T-helper 1 cell (primary cell): ENCODE data around the gene UMAD1.
"Not testable (repeated sequence)": the region's sequence is repeated elsewhere in the genome, so short reads cannot be mapped to it uniquely, and the experiment has no call there.

ENCODE experiments used
- DNase-seq, 5 donors: peaks; one replicate each; pipeline ENCODE4 v3.0.0-alpha.2; 2012 to 2020

Gene UMAD1

DNA sequence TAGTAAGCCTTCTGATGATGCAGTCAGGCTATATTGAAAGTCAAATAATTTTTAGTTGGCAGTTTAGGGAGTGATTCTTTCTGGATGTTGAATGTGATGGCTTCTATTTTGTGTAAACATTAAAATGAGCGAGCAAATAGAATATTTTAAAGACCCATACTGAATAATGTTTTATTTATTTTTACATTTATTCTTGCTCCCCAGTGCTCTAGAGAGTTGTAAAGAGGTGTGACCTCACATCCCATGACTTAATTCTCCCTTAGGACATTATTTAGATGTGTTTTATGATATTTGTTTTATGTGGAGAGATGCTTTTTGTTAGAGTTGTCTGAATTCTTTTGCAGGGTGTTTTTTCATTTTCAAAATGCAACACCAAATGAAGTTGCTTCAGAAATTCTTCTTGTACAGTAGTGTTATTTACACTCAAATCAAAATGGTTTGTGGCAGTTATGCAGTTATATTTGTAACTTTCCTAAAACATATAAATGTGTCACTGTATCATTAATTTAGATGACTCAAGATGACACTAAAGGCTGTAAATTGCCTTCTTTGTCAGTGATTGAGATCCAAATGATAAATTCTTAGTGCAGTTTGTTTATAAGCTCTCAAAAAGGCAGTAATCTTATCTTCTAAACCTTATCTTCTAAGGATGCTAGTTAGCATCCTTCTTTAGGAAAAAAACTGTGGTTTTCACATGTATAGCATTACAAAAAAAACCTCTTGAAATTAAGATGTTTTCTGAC is 12.4 kb downstream of the UMAD1 start:
- no peak for DNase-seq

- DNase-seq, result peak in 1 of 5 donors; percentile 25
Observed at GRCh38 chr7:7653593-7654187, 13.1 kb downstream of the UMAD1 start.

GRCh38 chr7:7654964-7655715 is 14.6 kb downstream of the UMAD1 start:
- DNase-seq, result no peak

DNA sequence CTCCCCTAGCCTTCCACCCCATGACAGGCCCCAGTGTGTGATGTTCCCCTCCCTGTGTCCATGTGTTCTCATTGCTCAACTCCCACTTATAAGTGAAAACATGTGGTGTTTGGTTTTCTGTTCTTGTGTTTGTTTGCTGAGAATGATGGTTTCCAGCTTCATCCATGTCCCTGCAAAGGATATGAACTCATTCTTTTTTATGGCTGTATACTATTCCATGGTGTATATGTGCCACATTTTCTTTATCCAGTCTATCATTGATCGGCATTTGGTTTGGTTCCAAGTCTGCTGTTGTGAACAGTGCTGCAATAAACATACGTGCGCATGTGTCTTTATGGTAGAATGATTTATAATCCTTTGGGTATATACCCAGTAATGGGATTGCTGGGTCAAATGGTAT is 15.9 kb downstream of the UMAD1 start:
- not testable (repeated sequence) for DNase-seq

DNA sequence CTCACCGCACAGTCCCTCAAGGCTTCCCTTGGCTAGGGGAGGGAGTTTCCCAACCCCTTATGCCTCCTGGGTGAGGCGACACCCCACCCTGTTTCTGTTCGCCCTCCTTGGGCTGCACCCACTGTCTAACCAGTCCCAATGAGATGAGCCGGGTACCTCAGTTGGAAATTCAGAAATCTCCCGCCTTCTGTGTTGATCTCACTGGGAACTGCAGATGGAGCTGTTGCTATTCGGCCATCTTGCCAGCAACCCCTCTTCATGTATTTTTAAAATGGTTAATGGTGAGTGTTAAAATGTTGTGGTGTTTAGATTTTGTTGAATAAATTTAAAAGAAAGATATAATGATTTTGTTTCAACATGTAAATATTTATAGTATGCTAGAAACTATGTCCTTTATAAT is 22.0 kb downstream of the UMAD1 start:
- DNase-seq, result no peak

DNA sequence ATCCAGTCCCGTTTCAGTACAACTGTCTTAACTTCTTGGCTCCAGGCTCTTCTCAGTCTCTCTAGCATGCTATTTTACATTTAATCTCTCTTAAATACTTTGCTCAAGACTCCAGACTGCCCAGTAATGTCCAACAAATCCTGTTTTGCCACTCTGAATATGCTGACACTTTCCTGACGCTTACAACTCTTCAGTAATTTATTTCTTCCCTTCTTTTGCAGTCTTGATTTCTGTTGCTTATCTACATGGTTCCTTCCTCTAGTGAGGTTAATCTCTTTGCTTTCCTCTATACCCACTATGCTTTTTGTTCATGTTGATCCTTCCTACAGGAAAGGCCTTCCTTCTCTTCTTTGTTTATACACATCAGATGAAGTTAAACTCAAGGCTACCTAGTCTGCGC is 23.7 kb downstream of the UMAD1 start:
- no peak for DNase-seq

DNA sequence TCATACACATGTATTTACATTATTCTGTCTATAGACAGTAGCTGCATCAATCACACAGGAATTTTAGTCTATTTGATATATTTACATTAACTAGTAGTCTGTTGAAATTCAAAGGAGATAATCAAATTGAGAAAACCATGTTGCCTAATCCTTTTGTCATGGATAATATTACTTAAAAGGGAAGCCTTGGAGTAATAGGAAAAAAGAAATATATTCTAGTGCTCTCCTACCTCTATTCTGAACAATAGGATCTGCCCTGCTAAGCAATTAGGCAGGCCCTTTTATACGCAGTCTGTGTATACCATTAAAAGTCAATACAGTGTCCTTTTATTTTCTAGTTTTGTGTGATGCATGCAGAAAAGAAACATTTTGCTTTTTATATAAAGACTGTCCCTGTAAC is 24.5 kb downstream of the UMAD1 start:
- DNase-seq, result no peak

DNA sequence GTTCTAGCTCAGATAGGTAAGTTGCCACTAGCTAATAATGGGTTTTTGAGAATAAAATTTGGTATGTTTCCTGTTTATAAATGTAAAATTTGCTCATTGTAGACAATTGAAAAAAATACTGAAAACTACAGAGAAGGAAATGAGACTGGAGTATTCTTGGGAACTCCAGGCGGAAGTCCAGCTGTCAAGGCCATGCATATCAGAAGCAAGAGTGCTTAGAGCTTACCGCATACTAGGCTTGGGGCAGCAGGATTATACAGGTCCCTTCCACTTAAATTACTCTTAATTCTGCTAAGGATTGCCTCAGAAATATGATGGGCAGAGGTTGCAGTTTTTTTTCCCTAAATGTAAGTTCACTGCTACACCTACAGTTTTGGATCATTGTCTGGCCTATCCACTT is 26.6 kb downstream of the UMAD1 start:
- DNase-seq, result no peak

DNA sequence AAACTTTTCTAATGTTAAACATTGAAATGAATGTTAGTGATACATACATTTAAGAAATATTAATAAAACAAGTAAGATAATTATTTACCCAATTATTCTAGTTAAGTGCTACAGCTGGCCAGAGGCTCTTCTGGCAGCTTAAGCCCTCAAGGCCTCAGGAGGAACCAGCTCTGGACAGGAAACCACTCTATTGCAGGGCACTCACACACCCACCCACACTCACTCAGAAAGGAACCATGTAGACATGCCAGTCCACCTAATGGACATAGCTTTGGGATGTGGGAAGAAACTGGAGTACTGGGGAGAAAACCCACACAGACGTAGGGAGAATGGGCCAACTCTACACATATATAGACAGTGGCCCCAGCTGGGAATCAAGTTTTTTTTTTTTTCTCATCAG is 28.2 kb downstream of the UMAD1 start:
- DNase-seq, result no peak

DNA sequence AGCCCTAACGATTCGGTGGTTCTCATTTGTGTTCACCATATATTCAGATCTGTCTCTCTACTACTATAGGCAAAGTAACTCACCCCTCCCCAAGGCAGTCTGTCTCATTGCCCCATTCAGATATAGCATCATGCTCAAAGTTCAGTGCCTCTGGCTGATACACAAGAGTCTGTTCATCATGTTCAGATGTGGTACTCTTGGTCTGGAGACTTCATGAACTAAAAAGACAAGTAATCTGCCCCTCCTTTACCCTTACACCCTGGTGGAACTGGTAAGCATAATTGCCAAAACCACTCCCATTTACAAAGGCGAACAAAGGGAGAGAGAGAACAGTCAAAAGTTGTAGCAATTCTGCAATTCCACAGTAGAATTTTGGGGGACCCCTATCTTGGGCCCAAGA is 29.9 kb downstream of the UMAD1 start:
- no peak for DNase-seq

GRCh38 chr7:7671361-7671760 is 30.8 kb downstream of the UMAD1 start:
- no peak for DNase-seq

DNA sequence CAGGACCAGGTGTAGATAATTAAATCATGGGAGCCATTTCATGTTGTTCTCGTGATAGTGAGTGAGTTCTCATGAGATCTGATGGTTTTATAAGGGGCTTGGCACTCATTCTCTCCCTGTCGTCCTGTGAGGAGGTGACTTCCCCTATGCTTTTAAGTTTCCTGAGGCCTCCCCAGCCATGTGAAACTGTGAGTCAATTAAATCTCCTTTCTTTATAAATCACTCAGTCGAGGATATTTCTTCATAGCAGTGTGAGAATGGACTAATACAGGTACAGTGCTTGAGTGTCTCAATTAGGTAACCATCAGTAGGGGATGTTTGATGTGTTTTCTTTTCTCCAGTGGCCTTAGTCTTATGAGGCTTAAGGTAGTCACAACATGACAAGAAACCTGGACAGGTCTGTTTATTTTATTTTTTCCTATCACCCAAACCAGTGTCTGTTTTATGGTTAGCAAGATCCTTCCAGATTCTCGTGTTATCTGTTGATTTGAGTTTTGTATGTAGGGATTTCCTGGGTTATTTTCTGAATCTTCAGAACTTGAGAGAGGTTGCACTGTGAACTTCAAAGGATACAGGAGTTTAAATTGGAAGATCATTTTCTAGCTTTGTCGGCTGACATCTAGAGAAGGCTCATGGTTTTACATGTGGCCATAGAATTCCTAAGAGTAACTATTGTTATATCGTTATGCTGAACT is 32.1 kb downstream of the UMAD1 start:
- peak in 1 of 5 donors; percentile 20 for DNase-seq

DNA sequence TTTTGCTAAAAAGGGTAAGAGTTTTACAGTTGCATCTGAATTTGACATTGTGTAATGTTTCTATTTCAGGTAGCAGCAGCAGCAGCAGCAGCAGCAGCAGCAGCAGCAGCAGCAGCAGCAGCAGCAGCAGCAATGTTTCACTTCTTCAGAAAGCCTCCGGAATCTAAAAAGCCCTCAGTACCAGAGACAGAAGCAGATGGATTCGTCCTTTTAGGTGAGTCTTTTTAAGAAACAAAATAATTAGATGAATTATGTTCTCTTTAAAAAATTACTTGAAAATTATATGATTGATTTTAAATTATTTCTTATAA is 32.6 kb downstream of the UMAD1 start:
- DNase-seq, result no peak

- no peak for DNase-seq
Observed at GRCh38 chr7:7675686-7676085, 35.1 kb downstream of the UMAD1 start.

DNA sequence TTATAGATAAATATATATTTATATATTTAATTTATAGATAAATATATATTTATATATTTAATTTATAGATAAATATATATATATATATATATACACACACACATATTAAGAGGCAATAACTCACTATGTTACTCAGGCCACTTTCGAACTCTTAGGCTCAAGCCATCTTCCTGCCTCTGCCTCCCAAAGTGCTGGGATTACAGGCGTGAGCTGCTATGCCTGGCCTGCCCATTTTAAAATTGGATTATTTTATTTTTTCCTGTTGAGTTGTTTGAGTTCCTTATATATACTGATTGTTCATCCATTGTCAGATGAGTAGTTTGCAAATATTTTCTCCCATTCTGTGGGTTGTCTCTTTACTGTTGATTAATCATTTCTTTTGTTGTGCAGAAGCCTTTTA is 39.1 kb downstream of the UMAD1 start:
- not testable (repeated sequence) for DNase-seq

DNA sequence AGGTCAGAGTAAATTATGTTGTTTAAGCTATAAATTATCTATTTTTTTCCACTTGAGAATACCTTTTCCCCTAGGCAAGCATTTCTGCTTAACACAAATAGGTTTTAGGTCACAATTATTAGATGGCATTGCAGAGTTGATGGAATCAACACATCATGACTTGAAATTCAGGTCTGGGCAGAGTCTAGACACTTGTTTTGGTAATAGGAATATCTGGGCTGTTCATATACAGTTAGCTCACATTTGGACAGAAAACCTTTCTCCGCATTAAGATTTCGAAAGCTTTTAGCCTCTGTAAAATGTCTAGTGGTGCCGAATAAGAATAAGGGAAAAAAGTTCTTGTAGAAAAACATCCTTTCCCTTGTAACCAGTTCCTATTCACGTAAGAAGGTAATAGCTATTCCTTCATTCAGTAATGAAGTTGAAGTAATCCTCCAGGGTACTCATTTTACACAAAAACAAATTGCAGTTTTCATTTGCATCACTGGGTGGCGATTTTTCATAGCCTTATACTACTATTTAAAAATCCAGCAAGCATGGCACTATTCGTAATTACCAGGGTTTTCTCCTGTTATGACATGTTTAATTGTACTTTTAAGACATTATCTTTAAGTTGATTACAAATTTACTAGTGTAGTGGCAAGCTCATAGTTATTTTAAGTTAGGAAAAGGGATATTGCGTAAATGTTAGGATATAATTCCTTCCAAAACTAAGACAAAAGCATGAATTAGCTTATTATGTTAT is 40.8 kb downstream of the UMAD1 start:
- DNase-seq, result peak in 2 of 5 donors; percentile 29 to 58

- no peak for DNase-seq
Observed at GRCh38 chr7:7681936-7682329, 41.4 kb downstream of the UMAD1 start.

DNA sequence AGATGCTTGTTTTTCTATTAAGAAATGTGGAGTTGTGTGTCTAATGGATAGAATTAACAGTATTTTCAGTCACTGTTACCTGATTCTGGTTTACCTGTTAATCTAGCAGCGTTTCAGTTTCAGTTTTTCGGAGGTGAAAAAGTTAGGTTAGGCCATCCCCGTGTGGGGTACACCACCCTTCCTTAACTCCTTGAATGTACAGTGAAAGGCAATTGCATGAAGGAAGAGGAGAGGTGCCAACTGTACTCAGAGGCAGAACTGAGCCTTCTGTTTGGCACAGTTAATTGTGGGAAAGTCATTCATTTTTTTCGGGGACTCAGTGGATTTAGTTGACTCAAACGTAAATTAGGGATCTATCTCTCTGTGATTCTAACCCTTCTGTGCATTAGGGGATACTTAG is 42.3 kb downstream of the UMAD1 start:
- no peak for DNase-seq

- DNase-seq, result no peak
Observed at GRCh38 chr7:7686811-7687508, 46.4 kb downstream of the UMAD1 start.

DNA sequence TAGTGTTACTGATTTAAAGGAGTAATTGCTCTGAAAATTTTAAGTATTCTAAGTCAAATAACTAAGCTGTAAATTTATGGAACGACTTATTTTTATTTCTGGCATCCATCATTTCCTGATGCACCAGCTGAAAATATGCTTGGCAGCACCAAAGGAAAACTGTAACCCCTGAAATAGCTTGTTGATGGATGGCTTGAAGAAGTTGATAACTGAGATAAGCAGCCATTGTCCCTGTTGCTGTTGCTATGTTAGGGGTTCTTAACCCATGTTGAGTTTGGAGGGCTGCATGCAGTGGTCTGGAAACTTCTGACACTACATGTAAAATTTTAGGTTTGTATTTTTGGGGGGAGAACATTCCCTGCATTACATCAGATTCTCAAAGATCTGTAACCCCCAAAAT is 47.2 kb downstream of the UMAD1 start:
- DNase-seq, result no peak

GRCh38 chr7:7688310-7688709 is 47.8 kb downstream of the UMAD1 start:
- no peak for DNase-seq

GRCh38 chr7:7688956-7689355 is 48.4 kb downstream of the UMAD1 start:
- DNase-seq, result no peak
